ENCODE results near the gene SORCS2.

The SORCS2 gene

DNA sequence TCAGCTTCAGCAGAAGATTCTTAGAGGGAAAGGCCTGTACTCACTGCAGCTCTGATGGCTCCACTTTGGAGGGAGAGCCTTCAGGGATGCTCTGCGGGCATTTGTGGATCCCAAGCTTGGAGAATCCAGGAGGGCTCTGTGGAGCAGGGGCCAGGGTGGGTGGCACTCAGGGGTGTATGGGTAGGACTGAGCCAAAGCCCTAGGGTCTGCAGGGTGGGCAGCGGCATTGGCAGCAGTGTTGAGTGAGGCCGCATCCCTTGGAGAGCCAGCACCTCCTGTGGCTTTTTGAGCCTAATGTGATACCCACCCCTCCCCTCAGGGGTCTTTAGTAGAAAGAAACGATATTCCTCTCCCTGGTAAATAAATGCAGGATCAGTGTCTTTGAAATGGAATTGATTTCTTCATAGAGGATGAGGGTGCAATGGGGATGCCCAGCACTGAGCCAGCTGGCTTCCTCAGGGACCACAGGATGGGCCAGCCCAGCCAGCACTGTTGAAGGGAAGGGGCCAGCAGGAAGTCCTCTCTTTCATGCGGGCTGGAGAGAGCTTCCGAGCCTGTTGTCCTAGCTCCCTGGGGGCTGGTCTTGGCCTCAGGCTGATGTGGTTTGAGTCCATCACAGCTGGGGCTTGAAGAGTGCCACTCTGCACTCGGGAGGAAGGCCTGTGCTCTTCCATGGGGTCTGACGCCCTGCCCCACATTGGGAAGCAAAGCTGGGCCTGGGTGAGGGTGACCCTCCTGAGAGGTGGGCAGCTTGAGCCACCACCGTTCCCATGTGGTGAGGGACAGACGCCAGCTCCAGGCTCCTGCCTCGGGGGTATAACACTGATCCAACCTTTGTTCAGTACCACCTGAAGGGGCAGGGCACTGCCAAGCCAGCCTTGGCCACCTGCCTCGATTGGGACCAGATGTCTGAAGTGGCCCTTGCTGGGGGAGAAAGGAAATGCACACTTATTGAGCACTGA, 192.9 kb downstream of the SORCS2 start:
- in situ Hi-C loops (cut with MboI; ENCODE audit: low sequenced_read_pairs): no loop called here

DNA sequence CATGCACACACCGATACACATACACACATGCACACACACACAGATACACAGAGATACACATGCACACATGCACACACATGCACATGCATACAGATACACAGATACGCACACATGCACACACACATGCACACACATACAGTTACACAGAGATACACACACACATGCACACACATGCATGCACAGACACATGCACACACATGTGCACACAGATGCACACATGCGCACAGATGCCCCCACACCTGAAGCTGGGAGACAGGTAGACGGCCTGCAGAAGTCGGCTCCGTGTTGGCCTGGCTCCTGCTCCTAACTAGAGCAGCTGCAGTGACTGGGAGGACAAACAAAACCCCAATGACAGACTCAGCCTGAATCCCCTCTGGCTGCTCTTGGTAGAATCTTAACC, 195.6 kb downstream of the SORCS2 start:
- in situ Hi-C loops (cut with MboI; ENCODE audit: low sequenced_read_pairs): no loop called here

DNA sequence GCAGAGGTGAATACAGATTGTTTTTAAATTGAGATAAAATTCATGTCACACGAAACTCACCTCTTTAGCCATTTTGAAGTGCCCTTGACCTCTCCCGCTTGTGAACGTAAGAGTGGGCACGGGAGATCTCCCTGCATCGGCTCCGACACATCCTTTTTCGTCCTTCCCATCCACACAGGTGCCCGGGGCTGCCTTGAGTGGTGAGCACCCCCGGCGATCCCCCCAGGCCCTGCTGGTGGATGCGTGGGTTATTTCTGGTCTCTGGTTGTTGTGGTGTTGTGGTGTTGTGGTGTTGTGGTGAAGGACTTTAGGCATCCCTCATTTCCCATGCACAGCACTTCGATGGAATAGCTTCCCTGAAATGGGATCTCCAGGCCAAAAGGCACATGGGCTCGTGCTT, 196.3 kb downstream of the SORCS2 start:
- in situ Hi-C loops (cut with MboI; ENCODE audit: low sequenced_read_pairs): no loop called here

DNA sequence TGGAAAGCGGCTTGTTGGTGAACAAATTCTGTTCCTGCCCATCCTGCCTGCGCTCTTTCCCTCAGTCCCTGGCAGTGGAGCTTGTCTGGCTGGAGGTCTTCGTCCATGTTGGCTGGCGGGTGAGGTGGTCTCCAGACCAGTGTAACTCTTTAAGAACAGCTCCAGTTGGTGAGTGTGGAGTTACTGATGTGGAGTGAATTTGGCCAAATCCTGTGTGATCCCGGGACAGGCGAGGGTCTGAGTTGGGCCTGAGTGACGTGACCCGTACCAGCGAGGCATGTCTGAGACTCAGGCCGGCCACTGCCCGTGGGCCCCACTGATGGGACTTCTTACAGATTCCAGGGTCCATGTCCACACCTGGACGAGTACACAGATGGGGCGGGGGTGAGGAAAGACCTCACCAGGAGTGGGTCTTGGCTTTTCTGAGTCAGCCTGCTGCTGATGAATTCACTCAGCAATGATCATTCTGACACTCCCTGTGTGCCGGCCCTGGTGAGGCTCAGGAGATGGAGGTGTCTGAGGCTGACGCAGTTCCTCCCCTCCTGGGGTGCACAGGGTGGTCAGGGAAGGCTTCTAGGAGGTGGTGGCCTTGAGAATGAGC, 196.9 kb downstream of the SORCS2 start:
- in situ Hi-C loops (cut with MboI; ENCODE audit: low sequenced_read_pairs): no loop called here

DNA sequence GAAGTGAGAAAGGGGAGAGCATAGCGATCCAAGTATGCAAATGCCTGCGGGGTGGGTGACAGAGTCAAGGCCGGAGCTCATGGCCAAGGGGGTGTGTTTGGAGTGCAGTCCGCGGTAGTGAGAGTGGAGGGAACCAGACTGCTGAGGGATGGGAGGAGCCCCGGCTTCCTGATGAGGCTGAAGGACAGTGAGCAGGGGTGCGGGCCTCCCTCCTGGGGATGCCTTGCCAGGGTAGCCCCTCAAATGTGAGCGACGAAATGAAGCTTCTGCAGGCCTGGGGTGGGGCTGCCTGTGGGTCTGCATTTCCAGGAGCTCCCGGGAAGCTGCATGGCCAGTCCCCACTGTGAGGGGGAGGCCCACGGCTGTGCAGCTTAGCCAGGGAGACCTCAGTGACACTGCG, 197.4 kb downstream of the SORCS2 start:
- in situ Hi-C loops (cut with MboI; ENCODE audit: low sequenced_read_pairs): no loop called here

DNA sequence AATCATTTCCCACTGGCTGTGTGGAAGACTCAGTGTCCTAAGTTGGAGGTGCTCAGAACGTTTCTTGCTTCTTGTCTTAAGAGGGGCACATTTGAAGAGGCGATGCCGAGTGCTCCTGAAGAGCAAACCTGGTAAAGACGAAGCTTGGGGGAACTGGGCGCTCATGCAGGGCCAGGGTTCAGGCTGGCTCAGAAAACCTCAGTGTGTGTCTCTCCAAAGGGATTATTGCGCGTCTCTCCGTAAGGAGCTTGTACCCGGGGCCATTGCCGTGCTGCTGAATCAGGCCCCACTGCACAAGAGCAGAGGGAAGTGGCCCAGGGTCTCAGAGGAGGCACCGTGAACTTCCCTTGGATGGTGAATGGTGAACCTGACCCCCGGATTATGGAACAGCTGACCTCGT, 198.0 kb downstream of the SORCS2 start:
- in situ Hi-C loops (cut with MboI; ENCODE audit: low sequenced_read_pairs): no loop called here

DNA sequence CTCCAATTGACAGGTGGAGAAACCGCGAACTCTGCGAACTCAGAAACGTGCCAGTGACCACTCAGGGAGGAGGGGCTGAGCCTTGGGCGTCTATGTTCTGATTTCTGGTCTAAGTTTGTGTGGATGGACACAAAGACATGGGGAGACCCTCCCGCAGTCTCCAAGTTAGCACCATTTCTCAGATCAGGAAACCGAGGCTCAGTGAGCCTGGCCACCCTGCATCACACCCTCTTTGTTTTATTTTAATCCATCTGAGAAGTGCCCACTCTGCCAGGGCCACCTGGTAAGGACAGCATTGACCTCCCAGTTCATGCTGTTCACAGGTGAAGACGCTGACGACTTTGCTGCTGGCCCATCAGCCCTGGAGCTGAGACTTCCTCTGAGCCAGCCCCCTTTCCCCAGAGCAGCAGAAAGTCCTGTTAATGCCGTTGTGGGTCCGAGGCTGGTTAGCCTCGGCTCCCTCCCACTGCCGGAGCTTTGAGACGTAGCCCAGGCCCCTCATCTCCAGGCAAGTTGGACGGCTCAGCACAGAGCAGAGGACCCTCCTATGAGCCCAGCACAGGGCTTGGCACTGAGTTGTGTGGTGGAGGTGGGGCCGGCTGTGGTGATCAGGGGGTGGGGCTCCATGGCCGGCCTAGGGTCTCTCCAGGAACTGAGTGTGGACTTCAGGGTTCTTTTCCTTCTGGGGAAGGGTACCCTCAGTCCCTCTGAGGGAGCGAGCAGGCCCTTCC, 198.7 kb downstream of the SORCS2 start:
- in situ Hi-C loops (cut with MboI; ENCODE audit: low sequenced_read_pairs): no loop called here

DNA sequence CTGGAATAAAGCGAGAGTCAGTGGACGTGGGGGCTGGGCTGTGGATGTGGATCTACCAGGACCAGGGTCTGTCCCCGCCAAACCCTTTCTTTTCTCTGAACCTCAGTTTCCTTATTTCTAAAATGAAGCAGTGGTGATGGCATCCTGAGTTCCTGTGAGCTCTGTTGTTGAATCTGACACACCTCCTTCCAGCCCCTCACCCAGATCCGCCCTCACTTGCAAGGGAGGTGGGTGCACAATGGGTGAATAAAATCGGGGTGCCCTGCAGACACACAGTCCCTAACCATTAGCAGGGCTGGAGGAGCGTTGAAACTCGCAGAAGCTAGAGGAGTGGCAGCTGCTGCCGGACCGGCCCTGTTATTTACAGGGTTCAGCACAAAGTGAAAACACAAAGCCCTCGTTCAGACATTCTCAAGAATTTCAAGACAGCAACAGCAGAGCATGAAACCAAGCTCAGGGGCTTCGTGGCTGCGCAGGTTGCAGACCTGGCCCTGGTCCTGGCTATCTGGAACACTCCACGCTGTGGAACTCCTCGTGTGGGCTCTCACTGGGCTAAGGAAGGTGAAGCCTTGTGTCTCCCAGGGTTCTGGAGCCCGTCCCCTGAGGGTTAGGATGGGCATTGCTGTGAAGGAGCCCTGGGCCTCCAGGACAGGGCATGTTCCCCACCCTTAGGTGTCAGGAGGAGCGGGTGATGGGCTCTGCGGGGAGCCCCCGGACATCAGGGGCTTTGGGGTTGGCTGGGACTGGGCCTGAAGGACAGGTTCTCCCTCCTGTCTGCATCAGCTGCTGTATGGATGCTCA, 199.5 kb downstream of the SORCS2 start:
- in situ Hi-C loops (cut with MboI; ENCODE audit: low sequenced_read_pairs): no loop called here

DNA sequence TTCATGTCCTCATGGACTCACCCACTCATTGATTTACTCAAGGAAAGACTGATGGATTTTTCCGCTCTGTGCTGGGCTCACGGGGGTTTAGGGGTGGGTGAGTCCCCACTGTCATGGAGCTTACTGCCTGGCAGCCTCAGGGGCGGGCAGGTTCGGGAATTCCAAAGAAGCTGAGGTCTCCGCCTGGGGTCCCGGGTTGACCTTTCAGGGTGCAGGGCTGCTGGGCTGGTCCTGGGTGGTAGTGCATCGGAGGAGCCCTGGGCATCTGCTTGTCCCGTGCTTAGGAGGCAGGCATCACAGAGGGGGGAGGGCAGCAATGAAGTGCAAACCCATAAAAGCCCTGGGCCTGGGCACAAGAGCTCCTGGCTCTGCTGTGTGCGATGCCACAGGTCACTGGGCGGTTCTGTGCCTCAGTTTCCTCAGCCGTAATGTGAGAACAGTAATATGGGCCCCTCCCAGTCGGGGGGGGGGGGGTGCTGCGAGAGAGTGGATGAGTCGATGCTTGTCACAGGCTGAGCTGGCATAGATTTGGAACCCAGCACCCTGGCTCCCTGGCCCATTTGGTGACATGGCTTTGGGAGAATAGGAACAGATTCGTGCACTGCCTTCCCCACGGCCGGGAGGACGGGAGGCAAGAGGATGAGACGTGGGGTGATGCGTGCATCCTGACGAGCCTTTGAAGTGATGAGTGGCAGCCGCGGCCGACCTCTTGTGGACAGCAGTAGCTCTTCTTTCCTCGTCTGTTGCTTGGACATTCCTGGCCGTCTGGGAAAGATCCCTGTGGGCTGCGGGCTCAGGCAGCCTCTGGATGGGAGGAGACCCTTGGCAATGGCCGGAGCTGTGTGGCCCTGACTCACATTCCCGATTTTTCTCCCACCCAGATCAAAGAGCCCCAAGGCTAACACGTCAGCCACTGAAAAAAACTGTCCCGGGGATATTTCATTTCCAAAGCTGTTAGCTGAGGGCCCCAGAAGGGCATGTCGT, 200.4 kb downstream of the SORCS2 start:
- in situ Hi-C loops (cut with MboI; ENCODE audit: low sequenced_read_pairs): no loop called here

DNA sequence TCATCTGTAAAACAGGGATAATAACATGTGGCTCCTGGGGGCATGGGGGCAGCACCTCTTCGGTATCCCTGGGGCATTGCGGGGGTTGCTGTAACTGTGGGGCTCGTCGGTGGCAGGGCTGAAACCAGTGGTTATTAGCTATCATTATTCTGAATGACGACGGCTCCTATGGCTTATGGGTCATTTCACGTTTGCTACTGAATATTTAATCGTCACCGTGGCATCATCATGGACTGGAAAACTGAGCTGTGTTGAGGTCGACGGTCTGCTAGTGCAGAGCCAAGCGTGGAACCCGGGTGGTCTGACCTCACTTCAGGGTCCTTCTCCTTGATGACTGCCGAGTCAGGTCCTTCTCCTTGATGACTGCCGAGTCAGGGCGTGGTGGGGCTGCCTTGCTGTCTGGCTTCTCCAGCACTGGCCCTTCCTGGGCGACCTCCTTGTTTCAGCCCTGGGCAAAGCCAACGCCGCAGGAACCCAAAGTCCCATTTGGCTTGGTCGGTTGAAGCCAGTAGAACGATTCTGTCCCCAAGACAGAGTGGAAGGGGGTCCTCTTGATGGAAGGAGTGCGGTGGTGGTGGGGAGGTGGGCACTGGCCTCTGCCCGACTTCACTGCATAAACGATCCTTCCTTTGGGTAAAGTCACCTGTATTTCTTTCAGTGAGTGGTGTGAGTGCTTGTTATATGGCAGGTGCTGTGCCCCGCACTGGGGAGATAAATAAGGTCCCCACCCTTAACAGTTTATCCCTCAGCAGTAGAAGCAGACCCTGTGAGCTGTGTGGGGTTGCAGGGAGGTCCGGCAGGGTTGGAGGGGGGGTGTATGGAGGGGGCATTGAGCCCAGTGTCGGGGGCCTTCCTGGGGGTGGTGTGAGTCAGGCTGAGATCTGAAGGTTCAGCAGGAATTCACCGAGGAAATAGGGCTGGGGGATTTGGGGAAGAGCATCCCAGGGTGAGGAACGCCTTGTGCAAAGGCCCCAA, 201.6 kb downstream of the SORCS2 start:
- in situ Hi-C loops (cut with MboI; ENCODE audit: low sequenced_read_pairs): no loop called here

DNA sequence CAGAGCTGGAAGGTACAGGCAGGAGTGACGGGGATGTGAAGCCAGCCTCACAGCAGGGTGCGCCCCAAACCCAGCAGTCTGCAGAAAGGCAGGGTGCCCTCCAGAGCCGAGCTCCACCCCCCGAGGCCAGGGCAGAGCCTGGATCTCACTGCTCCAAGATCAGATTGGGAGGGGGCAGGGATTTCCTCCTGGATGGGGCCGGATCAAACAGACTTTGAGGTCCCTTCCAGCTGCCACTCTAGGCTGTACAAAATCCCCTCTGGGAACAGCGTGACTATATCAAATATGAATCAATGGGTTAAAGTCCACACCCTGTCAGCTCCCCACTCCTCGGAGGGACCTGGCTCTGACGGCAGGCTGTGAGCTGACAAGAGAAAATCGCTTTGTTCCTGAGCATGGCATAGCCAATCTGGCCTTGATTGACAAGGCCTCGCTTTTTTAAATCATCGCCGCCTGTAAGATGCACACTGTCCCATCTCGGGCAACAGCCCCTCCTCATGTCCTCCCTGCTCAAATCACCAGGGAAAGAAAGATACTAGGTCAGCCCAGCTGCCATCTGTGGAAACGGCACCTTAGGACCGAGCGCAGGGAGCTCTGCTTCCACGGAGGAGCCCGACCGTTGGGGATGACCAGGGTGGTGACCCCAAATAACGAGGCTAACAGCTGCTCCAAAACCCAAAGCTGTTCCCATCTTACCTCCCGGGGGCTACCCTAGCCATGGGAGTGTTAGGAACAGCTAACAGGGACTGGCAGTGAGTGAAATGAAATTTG, 202.5 kb downstream of the SORCS2 start:
- in situ Hi-C loops (cut with MboI; ENCODE audit: low sequenced_read_pairs): no loop called here

DNA sequence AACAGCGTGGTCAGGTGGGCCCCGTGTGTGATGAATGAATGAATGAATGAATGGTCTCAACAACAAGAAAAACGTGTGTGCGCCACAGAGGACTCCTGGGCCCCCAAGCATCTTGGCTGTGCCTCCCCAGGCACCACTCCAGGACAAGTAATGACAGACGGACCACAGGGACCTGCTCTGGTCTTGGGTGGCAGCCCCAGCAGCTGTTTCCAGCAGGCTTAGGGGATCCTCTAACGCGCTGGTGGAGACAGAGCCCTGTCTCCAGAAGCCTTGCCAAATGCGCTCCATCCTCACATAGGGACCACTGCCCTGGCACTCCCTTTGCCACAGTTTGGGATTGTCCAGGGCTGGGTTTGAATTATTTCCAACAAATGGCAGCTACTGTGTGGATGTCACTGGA, 203.3 kb downstream of the SORCS2 start:
- in situ Hi-C loops (cut with MboI; ENCODE audit: low sequenced_read_pairs): no loop called here

DNA sequence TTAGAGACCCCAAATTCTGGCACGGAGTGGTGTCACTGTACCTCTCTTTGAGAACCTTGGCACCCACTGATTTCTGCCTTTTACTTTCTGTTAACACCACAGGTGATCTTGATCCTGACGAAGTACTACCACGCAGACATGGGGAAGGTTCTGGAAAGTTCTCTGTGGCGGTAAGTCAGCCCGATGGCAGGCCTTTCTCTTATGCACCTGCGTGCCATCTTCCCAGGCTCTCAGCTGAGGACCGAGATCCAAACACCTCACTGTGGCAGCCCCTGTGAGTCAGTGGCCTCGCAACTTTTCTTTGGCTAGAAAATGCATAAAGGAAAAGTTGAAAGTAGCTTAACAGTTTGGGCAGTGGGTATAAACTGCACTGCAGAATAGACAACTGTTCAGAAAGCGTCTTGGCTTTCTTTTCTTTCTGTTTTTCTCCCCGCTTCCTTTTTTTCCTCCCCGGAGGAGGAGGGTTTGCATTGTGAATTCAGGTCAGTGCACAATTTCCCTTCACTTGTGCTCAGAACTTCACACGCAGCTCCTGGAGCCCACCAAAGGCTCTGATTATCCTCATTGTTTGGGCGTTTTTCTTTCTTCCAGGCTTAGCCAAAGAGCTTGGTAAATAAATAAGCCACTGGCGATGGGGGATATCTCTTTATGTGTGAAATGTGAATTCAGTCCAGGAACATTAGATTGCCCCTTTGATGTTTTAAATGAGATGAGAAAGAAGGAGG, 204.0 kb downstream of the SORCS2 start:
- in situ Hi-C loops (cut with MboI; ENCODE audit: low sequenced_read_pairs): no loop called here

DNA sequence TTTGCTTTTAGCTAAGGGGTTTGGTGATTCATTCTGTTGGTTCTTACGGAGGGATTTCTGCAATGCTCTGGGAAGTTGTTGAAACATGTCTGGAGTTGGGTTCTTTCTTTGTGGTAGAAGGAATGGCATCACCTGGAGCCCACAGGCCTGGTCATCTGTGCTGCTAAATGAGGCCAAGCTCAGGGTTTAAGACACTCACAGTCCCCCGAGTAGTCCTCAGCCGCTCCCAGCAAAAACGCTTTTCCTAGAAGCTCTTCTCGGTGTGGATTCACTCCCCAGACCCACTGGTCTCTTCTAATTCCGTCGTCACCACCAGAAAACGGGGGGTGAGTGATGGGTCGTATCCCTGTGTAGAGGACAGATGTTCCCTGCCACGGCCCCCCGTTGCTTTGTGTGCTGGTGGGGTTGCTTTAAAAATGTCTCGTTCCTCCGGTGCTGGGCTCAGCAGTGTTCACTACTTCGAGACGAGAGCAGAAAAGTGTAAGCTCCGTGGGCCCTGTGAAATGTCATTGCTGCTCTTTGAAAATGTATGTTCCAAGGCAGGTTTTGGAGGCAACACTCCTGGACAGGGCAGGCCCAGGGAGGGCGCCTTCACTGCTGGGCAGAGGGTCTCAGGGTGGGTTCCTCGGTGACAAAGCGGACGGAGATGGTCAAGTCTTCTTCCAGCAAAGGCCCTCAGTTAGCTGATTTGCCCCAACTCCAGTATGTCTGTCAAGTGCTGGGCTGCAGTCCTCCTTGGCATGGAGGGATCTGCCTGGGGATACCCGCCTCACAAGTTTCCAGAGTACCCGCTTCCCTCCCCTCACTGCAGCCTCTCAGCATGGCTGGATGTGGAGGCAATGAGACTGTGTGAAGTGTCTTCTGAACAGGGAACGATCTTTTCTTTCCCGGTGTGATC, 205.1 kb downstream of the SORCS2 start:
- in situ Hi-C loops (cut with MboI; ENCODE audit: low sequenced_read_pairs): no loop called here

DNA sequence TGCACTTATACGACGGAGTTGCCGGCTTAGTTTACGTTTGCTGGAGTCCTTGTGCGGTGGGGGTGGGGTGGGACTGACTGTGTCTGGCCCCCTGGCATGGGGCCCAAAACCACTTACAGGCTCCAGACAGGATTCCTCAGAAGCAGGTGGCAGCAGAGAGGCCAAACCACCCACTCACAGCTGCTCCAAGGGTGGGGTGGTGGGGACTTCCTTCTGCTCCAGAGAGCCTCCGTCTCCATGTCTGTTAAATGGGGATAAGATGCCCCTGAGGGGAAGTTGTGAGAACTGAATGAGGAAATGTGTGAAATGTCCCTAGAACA, 205.7 kb downstream of the SORCS2 start:
- in situ Hi-C loops (cut with MboI; ENCODE audit: low sequenced_read_pairs): no loop called here

DNA sequence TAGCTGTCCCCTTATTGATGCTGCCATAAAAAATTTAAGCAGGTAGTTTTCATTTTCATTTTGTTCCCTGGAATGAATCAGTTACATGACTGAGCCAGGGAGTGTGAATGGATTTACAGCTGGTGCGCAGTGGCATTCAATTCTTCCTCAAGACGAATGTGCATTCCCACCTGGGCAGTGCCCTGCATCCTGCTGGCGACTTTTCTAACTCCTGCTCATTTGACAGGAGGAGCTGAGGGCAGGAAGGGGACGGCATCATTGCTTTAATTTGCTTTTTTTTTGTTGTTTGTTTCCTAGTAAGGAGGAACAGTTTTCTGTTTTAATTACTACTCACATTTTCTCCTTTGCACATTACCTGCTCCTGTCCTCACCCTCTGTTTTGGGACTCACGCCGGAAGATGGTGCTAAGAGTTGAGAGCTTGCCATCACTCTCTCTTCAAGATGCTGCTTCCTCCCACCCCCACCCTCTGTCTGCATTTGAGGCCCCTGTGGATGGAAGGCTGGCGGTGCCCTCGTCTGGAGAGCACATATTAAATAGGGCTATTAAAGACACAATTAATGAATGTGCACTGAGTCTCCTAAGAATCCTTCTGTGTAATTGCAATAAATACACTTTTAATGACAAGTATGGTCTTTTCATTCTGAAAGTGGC, 206.6 kb downstream of the SORCS2 start:
- in situ Hi-C loops (cut with MboI; ENCODE audit: low sequenced_read_pairs): no loop called here
